H1 (cell line): Measurements from ENCODE around the gene MED12L. TPM values are rescaled to one million over a fixed set of nuclear protein-coding genes. Genes with fewer than 3 reads are reported as not detected.

ENCODE experiments used
- CTCF ChIA-PET: fragments of 300-600 bp; sonication (Branson Sonifier 250); formaldehyde crosslinking; loops from one replicate; lab custom pipeline; 2021; ENCODE audit not compliant: partially characterized antibody; lab: Charles Lee
- POLR2A ChIA-PET: fragments of 300-600 bp; sonication (Branson Sonifier 250); formaldehyde crosslinking; loops from one replicate; lab custom pipeline; 2021; ENCODE audit warnings: inconsistent platforms; ENCODE audit not compliant: partially characterized antibody; lab: Charles Lee
- DNase-seq, 2 experiments: peaks; one replicate each; pipeline versions ENCODE4 v3.0.0 to v3.0.0-alpha.2; 2010 to 2022; ENCODE audit warnings: low spot score in 2 of 2, low read depth in 1 of 2, mixed read lengths in 1 of 2
- FAIRE-seq: peaks from 2 replicates; lab custom pipeline; 2011; peaks lifted over from hg19 to GRCh38; lab: Jason Lieb, UNC
- H2AFZ ChIP-seq: 2 replicates; pipeline ENCODE4 v1.8.1; 2012; ENCODE audit warnings: low read length, inconsistent platforms
- H2AK5ac ChIP-seq: 2 replicates; pipeline ENCODE4 v1.6.1; 2013; ENCODE audit warnings: low read depth, low read length
- H2BK120ac ChIP-seq: replicated peaks from 2 replicates; pipeline ENCODE3; 2013; ENCODE audit warnings: low read depth, low read length, inconsistent platforms
- H2BK12ac ChIP-seq: 2 replicates; pipeline ENCODE4 v1.6.1; 2013; ENCODE audit warnings: low read depth, low read length
- H2BK15ac ChIP-seq: 2 replicates; pipeline ENCODE4 v1.6.1; 2013; ENCODE audit warnings: low read length
- H2BK20ac ChIP-seq: 2 replicates; pipeline ENCODE4 v1.6.1; 2013; ENCODE audit warnings: low read length
- H2BK5ac ChIP-seq: 2 replicates; pipeline ENCODE4 v1.6.1; 2013; ENCODE audit warnings: low read depth, low read length
- H3K14ac ChIP-seq: 2 replicates; pipeline ENCODE4 v1.6.1; 2013; ENCODE audit warnings: inconsistent platforms; ENCODE audit not compliant: insufficient read length
- H3K18ac ChIP-seq: 2 replicates; pipeline ENCODE4 v1.6.1; 2013; ENCODE audit warnings: low read length; ENCODE audit errors: extremely low read depth
- H3K23ac ChIP-seq: 2 replicates; pipeline ENCODE4 v1.6.1; 2013; ENCODE audit warnings: inconsistent platforms; ENCODE audit not compliant: insufficient read length
- H3K23me2 ChIP-seq: 2 replicates; pipeline ENCODE4 v1.6.1; 2013; ENCODE audit warnings: low read depth, low read length
- H3K27ac ChIP-seq: 2 replicates; pipeline ENCODE4 v1.6.1; 2011; ENCODE audit warnings: low read depth, low read length, inconsistent platforms
- H3K27me3 ChIP-seq, 4 experiments: replicated peaks in 1 of 4; 1 replicate in 1 of 4; 2 replicates in 3 of 4; pipeline versions ENCODE4 v1.6.1 to v1.8.1; 2011 to 2013; ENCODE audit warnings: low read length in 3 of 4, mild to moderate bottlenecking in 3 of 4, inconsistent platforms in 2 of 4, mixed read lengths in 2 of 4, moderate library complexity in 1 of 4; ENCODE audit not compliant: control insufficient read depth in 3 of 4, insufficient read depth in 3 of 4; ENCODE audit errors: extremely low read depth in 1 of 4
- H3K36me3 ChIP-seq, 4 experiments: 2 replicates each; pipeline versions ENCODE4 v1.6.1 to v1.8.1; 2011 to 2013; ENCODE audit warnings: mild to moderate bottlenecking in 4 of 4, low read length in 3 of 4, moderate library complexity in 2 of 4, control low read depth in 1 of 4, inconsistent platforms in 1 of 4; ENCODE audit not compliant: insufficient read depth in 4 of 4, control insufficient read depth in 2 of 4
- H3K4ac ChIP-seq: replicated peaks from 2 replicates; pipeline ENCODE3; 2013; ENCODE audit warnings: low read length, low read depth, mixed read lengths, inconsistent platforms; ENCODE audit not compliant: insufficient read length
- H3K4me1 ChIP-seq, 4 experiments: replicated peaks in 1 of 4; 1 replicate in 1 of 4; 2 replicates in 3 of 4; pipeline versions ENCODE4 v1.6.1 to v1.8.1; 2011 to 2013; ENCODE audit warnings: low read length in 3 of 4, inconsistent platforms in 2 of 4, mixed read lengths in 1 of 4; ENCODE audit not compliant: insufficient read depth in 4 of 4, control insufficient read depth in 3 of 4
- H3K4me2 ChIP-seq, 2 experiments: 2 replicates each; pipeline versions ENCODE4 v1.6.1 to v1.8.1; 2011 to 2013; ENCODE audit warnings: low read depth in 2 of 2, low read length in 2 of 2, control low read depth in 1 of 2, inconsistent platforms in 1 of 2, mild to moderate bottlenecking in 1 of 2; ENCODE audit not compliant: insufficient read depth in 1 of 2
- H3K4me3 ChIP-seq, 4 experiments: fragments of 200-600, 300-600 bp in 1 of 4; sonication (generic), shearing (Covaris generic), sonication (Bioruptor Twin) in 1 of 4; 2 replicates each; pipeline versions ENCODE4 v1.5.1 to v1.8.1; 2011 to 2016; ENCODE audit warnings: low read length in 4 of 4, low read depth in 3 of 4, control low read depth in 2 of 4, inconsistent platforms in 2 of 4, mild to moderate bottlenecking in 2 of 4, mixed read lengths in 1 of 4, moderate library complexity in 1 of 4; ENCODE audit not compliant: insufficient read depth in 2 of 4; ENCODE audit errors: extremely low read depth in 1 of 4
- H3K56ac ChIP-seq: replicated peaks from 2 replicates; pipeline ENCODE3; 2013; ENCODE audit warnings: low read depth, mild to moderate bottlenecking, mixed read lengths, low read length, inconsistent platforms; ENCODE audit not compliant: insufficient read length
- H3K79me1 ChIP-seq: 2 replicates; pipeline ENCODE4 v1.6.1; 2013; ENCODE audit warnings: low read depth, low read length, control low read depth
- H3K79me2 ChIP-seq, 2 experiments: 2 replicates each; pipeline versions ENCODE4 v1.6.1 to v1.8.1; 2012 to 2013; ENCODE audit warnings: low read length in 2 of 2, mild to moderate bottlenecking in 2 of 2, inconsistent platforms in 1 of 2; ENCODE audit not compliant: insufficient read depth in 2 of 2, control insufficient read depth in 1 of 2
- H3K9ac ChIP-seq, 4 experiments: replicated peaks in 1 of 4; 1 replicate in 1 of 4; 2 replicates in 3 of 4; pipeline versions ENCODE4 v1.6.1 to v1.8.1; 2011 to 2013; ENCODE audit warnings: low read depth in 3 of 4, low read length in 3 of 4, control low read depth in 2 of 4, mild to moderate bottlenecking in 2 of 4, moderate library complexity in 2 of 4, inconsistent platforms in 1 of 4; ENCODE audit errors: extremely low read depth in 1 of 4
- H3K9me3 ChIP-seq, 2 experiments: 2 replicates each; pipeline versions ENCODE4 v1.6.1 to v1.8.1; 2012 to 2013; ENCODE audit warnings: mild to moderate bottlenecking in 2 of 2, moderate library complexity in 2 of 2, control low read depth in 1 of 2, inconsistent platforms in 1 of 2, low read depth in 1 of 2, low read length in 1 of 2, mixed read lengths in 1 of 2; ENCODE audit not compliant: insufficient read depth in 2 of 2
- H4K20me1 ChIP-seq, 2 experiments: replicated peaks in 1 of 2; 2 replicates each; pipeline versions ENCODE3 to v1.8.1; 2011 to 2013; ENCODE audit warnings: inconsistent platforms in 2 of 2, low read length in 2 of 2, mild to moderate bottlenecking in 1 of 2; ENCODE audit not compliant: insufficient read depth in 2 of 2, control insufficient read depth in 1 of 2
- H4K5ac ChIP-seq: 2 replicates; pipeline ENCODE4 v1.6.1; 2013; ENCODE audit warnings: low read length, low read depth, mixed read lengths, inconsistent platforms; ENCODE audit not compliant: insufficient read length
- H4K8ac ChIP-seq: 2 replicates; pipeline ENCODE4 v1.8.0; 2013; ENCODE audit warnings: mild to moderate bottlenecking, moderate library complexity, low read length, inconsistent platforms; ENCODE audit not compliant: insufficient read depth; ENCODE audit errors: extremely low read depth
- H4K91ac ChIP-seq: replicated peaks from 2 replicates; pipeline ENCODE3; 2013; ENCODE audit warnings: low read length, mixed read lengths, inconsistent platforms; ENCODE audit not compliant: insufficient read length
- EP300 ChIP-seq, 2 experiments: IDR thresholded peaks; 1 replicate in 1 of 2; 2 replicates in 1 of 2; pipeline ENCODE4 v1.6.1; 2011 to 2012; ENCODE audit warnings: low read depth in 2 of 2, low read length in 2 of 2, mild to moderate bottlenecking in 2 of 2, borderline replicate concordance in 1 of 2, inconsistent platforms in 1 of 2, moderate library complexity in 1 of 2
- GTF2F1 ChIP-seq: IDR thresholded peaks from 2 replicates; pipeline ENCODE4 v1.6.1; 2012; ENCODE audit warnings: low read depth, low read length, improper control_type of control experiment, borderline replicate concordance
- JUN ChIP-seq: IDR thresholded peaks from 2 replicates; pipeline ENCODE4 v1.6.1; 2011; ENCODE audit warnings: low read depth, mild to moderate bottlenecking, improper control_type of control experiment, low read length
- KDM4A ChIP-seq: IDR thresholded peaks from one replicate; pipeline ENCODE4 v1.7.1; 2012; ENCODE audit warnings: low read depth, mild to moderate bottlenecking, moderate library complexity, low read length, inconsistent platforms; ENCODE audit not compliant: severe bottlenecking
- POLR2A ChIP-seq, 2 experiments: IDR thresholded peaks; 1 replicate in 1 of 2; 2 replicates in 1 of 2; pipeline ENCODE4 v1.6.1; 2011; ENCODE audit warnings: low read depth in 2 of 2, low read length in 2 of 2, mild to moderate bottlenecking in 2 of 2; ENCODE audit errors: control extremely low read depth in 1 of 2
- SP4 ChIP-seq: IDR thresholded peaks from 2 replicates; pipeline ENCODE4 v1.6.1; 2012; ENCODE audit warnings: low read length, inconsistent platforms
- SRF ChIP-seq: IDR thresholded peaks from 2 replicates; pipeline ENCODE4 v1.6.1; 2011; ENCODE audit warnings: mild to moderate bottlenecking, low read depth, low read length, moderate library complexity
- TAF1 ChIP-seq: IDR thresholded peaks from 2 replicates; pipeline ENCODE4 v1.6.1; 2011; ENCODE audit warnings: mild to moderate bottlenecking, low read depth, low read length
- WGBS, 2 experiments: shearing (Covaris generic) in 1 of 2; methylation state at CpG; one replicate each; pipeline versions ENCODE4 v1.1.6 to v1.1.7; 2013 to 2015; ENCODE audit warnings: low lambda C conversion rate in 2 of 2, mixed read lengths in 2 of 2, inconsistent platforms in 1 of 2, low coverage in 1 of 2, missing lambda C conversion rate in 1 of 2; ENCODE audit not compliant: insufficient replicate concordance in 2 of 2, insufficient coverage in 1 of 2, insufficient read length in 1 of 2; ENCODE audit errors: extremely low coverage in 1 of 2, missing lambda C conversion rate in 1 of 2; 5-methylcytosine and 5-hydroxymethylcytosine counted together
- polyA plus RNA-seq, 7 experiments: library from polyadenylated mRNA; depleted of rRNA in 3 of 7; stranded (reverse) in 5 of 7; unstranded in 2 of 7; fragments of >200 nt in 5 of 7; fragments of 200-250 nt in 2 of 7; gene quantifications; 1 replicate in 5 of 7; 2 replicates in 1 of 7; 4 replicates in 1 of 7; pipeline versions ENCODE4 v1.2.1 to v1.2.3, GENCODE V29; 2011 to 2013; ENCODE audit warnings: missing spikeins in 2 of 7, mixed read lengths in 2 of 7
- total RNA-seq: library from RNA; stranded (reverse); fragmentation: NEBNext Ultra II Directional; extraction: Animal tissue kit (Norgen Biotek cat#: 25700); gene quantifications from 2 replicates; pipeline ENCODE4 v1.2.1, GENCODE V29; 2021
- TF ChIP-seq, protein P1 (sequence below): IDR thresholded peaks from 2 replicates; pipeline ENCODE4 v1.6.1; 2011; ENCODE audit warnings: low read length, improper control_type of control experiment

MED12L gene
- total and polyA plus RNA-seq, 2 of the 8 experiments (the other 6 are each of a cell fraction or from before 2014, with no cell fraction given) = 3.6 to 26.2 TPM

DNA sequence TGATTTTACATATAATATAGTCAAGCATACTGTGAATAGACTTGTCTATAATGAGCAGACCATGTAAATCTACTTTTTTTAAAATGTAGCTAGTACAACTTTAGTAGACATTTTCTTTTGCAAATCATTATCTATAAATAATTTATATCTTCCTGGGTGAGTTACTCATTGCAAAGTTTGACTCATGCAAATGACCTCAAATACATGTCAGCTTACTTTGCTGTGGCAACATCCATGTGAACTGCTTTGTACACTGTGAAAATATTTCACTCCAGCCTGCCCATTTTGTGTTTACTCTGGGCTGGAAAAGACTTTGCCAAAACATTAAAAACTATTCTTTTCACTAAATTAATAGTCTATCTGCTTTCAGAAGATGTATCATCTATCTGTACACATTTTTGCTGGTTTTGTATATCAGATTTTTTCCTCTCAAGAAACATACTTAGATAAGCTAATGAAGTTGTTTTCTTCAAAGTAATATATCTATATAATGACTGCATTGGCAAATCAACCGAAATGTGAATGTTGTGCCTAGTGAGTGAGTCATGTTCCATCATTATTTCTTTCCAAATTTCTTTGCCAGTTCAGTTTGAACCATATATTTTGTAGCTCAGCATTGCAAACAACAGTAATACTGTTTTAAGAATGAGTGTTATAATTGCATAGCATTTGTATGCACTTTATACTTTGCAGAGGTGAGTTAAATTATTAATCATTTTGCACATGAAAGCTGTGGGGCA is 348.9 kb downstream of the MED12L start:
- Histone ChIP-seq H3K27me3 (no peaks in the 10 kb centered on the region), H3K56ac (no peak overlapping the region), H2BK20ac (no peak overlapping the region), H3K23me2 (no peaks in the 10 kb centered on the region), H2AK5ac (no peak overlapping the region), H4K20me1 (no peaks in the 10 kb centered on the region), H3K23ac (no peak overlapping the region), H2BK15ac (no peak overlapping the region), H2AFZ (no peak overlapping the region), H3K79me2 (no peaks in the 10 kb centered on the region), H3K4me1 (peaks cover 0 to 7% (median 3%) of the 10 kb centered on the region in 4 experiments; a peak in 4 of 7 replicates), H3K14ac (no peak overlapping the region), H3K18ac (no peak overlapping the region), H3K9ac (no peak overlapping the region), H3K79me1 (no peaks in the 10 kb centered on the region), H3K9me3 (no peaks in the 10 kb centered on the region), H3K27ac (no peak overlapping the region), H2BK12ac (no peak overlapping the region), H4K91ac (no peak overlapping the region), H3K4me2 (no peak overlapping the region), H3K4ac (no peak overlapping the region), H2BK5ac (no peak overlapping the region), H4K5ac (no peak overlapping the region), H3K36me3 (peaks cover 0 to 6% (median 3%) of the 10 kb centered on the region in 4 experiments; a peak in 4 of 8 replicates), H3K4me3 (no peak overlapping the region), H2BK120ac (no peak overlapping the region), H4K8ac (no peak overlapping the region)
- TF ChIP-seq SRF (no peak), TAF1 (no peak), SP4 (no peak), KDM4A (no peak), POLR2A (IDR thresholded peaks at IDR 0.05; ENCODE audit: control extremely low read depth in 1 of 2, low read depth in 2 of 2, low read length in 2 of 2) (no peak), GTF2F1 (no peak), JUN (no peak), EP300 (IDR thresholded peaks at IDR 0.05; ENCODE audit: borderline replicate concordance in 1 of 2, low read depth in 2 of 2, low read length in 2 of 2) (no peak)
- TF ChIP-seq, protein P1, sequence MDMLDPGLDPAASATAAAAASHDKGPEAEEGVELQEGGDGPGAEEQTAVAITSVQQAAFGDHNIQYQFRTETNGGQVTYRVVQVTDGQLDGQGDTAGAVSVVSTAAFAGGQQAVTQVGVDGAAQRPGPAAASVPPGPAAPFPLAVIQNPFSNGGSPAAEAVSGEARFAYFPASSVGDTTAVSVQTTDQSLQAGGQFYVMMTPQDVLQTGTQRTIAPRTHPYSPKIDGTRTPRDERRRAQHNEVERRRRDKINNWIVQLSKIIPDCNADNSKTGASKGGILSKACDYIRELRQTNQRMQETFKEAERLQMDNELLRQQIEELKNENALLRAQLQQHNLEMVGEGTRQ = no peak
- FAIRE-seq = no peak
- DNase-seq = no peak
- POLR2A ChIA-PET = no interaction called here
- CTCF ChIA-PET = interaction anchor here (0.9 to 1.7 kb wide), 6 partner anchors 35 to 404 kb away, joined by 3 to 5 read pairs (median 3); no protein-coding TSS in a partner anchor
- 87% methylated on average over 1 of the region's 1 CpG; no CpG with 5 or more reads in 1 of the 2 experiments for WGBS, 2 experiments
